ENCODE measurements around the gene CACNA1B.
"Not testable (repeated sequence)": the region's sequence is repeated elsewhere in the genome, so short reads cannot be mapped to it uniquely, and the experiment has no call there.

Gene CACNA1B

DNA sequence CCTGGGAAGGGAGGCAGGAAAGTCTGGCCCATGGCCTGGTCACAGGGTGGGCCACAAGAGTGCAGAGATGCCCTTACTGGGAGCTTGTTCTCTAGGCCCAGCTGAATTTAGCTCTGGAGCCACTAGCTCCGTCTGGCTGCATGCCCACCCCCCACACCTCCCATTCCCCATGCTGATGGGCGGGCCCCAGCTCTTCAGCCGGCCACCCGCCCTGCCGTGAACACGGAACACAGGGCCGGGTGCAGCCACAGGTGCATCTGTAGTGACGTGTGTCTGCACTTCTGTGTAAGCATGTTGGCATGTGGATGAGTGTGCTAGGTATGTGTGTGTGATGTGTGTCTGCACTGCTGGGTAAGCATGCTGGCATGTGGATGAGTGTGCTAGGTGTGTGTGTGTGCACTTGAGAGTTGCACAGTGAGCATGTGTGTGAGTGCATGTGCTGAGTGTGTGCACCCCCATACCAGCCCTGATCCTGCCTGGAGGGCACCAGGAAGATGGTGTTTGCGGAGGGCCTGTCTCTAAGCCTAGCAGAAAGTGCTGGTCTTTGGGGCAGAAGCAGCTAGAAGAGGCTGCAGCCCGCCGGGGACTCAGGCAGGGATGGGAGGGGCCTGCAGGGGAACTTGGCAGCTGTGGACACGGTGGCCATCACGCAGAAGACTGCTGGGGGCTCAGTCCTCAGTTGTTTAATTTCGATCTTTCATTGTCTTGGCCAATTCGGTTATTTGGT lies 136.4 kb downstream of the CACNA1B start:
- Histone ChIP-seq H3K4me2 (peak overlapping the region; percentile 74), H3K9me3 (no peaks in the 10 kb centered on the region), H4K20me1 (no peaks in the 10 kb centered on the region), H3K9ac (no peak overlapping the region), H3K4me3 (no peak overlapping the region), H3K27ac (no peak overlapping the region), H3K36me3 (no peaks in the 10 kb centered on the region), H3K27me3 (no peaks in the 10 kb centered on the region), H3K4me1 (peaks cover 39% of the 10 kb centered on the region)
- TF ChIP-seq Cebpa-rat (IDR thresholded peaks at IDR 0.05), result no peak

DNA sequence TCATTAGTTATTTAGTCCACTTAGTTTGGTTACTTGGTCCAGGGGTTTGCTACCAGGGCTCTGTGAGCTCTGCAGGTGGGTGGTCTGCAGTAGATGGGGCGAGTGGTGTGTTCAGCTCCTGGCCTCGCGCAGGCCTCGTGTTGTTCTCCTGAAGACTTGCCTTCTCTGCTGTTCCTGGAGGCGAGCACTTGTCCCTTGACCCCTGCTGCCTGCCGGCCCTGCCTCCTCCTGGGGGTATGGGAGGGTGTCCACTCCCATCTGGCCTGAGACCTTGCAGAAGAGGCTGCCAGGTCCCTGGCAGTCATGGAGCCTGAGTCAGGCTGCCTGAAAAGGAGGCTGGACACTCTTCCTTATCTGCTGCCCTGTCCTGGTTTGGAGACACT lies 137.0 kb downstream of the CACNA1B start:
- Histone ChIP-seq H3K9ac (no peak overlapping the region), H3K36me3 (no peaks in the 10 kb centered on the region), H3K4me2 (peak overlapping the region; percentile 74), H4K20me1 (no peaks in the 10 kb centered on the region), H3K4me3 (no peak overlapping the region), H3K27me3 (no peaks in the 10 kb centered on the region), H3K9me3 (no peaks in the 10 kb centered on the region), H3K27ac (peak overlapping the region; percentile 11; the same call in 1 of the 2 replicates), H3K4me1 (peaks cover 42% of the 10 kb centered on the region)
- no peak for TF ChIP-seq Cebpa-rat (IDR thresholded peaks at IDR 0.05)

DNA sequence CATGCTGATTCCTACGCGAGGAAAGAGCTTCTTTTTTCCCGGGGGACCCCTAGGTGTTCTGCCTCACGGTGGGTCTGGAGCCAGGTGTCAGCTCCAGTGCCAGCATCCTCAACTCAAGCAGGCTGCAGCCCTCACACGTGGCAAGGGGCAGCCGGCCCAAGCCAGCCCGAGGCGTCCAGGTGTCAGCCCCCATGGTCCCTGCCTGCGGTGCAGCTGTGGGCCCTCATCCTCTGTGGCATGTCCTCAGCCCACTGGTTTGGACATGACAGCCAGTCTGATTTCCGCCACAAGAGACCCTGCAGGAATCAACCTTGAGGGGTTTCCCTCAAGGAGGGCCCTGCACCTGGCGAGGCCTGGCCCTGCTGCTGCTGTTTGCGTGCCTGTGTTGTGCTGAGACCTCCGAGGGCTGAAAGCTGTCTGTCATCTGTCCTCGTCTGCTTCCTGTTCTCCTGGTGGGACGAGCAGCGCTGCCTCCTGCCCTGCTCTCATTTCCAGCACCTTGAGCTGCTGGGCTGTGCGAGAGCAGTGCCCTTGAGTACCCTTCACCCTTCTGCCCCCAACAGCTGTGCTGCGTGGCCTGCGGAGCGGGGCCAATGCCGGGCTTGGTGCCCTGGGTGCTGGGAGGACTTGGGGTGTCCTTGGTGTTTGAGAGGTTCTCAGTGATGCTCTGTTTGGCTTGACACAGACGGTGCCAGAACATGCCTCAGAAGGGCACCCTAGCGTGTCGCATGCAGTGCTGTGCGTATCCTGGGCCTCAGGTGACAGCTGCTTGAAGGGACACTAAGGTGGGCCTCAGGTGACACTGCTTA lies 137.6 kb downstream of the CACNA1B start:
- Histone ChIP-seq H3K36me3 (no peaks in the 10 kb centered on the region), H3K4me1 (peaks cover 48% of the 10 kb centered on the region), H3K9me3 (no peaks in the 10 kb centered on the region), H3K27ac (peak overlapping the region; percentile 11; the same call in 1 of the 2 replicates), H3K27me3 (no peaks in the 10 kb centered on the region), H3K4me2 (peak overlapping the region; percentile 74), H4K20me1 (no peaks in the 10 kb centered on the region), H3K4me3 (no peak overlapping the region), H3K9ac (no peak overlapping the region)
- no peak for TF ChIP-seq Cebpa-rat (IDR thresholded peaks at IDR 0.05)

DNA sequence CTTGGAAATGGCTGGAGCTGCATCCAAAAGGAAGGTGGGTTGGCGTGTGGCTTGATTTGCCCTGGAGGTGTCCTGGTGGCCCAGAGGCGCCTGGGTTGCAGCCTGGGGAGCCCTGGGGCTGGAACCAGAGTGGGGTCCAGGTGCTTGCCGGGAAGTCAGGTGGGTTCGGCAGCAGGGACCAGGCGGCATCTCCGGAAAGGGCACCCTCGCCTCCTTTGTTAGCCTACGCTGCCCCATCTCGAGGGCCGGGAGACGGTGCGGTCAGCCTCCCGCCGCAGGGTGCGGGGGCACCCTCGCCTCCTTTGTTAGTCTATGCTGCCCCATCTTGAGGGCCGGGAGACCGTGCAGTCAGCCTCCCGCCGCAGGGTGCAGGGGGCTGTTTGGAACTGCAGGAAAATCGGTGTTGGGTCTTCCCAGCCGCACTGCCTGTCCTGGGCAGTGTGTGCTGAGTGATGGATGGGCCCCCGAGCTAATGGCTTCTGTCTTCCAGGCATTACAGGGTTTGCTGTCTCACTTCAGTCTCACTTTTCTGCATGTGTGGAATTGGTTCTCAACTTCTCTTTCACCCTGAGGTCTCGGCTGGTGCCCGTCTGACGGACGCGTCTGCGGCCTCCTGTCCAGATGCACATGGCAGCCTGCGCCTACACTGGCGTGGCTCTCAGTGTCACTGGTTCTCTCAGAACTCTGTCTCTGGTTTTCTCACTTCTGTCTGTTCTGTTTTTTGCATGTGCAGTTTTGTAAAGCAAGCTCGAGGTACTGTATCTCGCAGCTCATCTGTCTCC lies 139.0 kb downstream of the CACNA1B start:
- no peaks in the 10 kb centered on the region for H3K9me3 ChIP-seq
- peak overlapping the region; percentile 74 for H3K4me2 ChIP-seq

DNA sequence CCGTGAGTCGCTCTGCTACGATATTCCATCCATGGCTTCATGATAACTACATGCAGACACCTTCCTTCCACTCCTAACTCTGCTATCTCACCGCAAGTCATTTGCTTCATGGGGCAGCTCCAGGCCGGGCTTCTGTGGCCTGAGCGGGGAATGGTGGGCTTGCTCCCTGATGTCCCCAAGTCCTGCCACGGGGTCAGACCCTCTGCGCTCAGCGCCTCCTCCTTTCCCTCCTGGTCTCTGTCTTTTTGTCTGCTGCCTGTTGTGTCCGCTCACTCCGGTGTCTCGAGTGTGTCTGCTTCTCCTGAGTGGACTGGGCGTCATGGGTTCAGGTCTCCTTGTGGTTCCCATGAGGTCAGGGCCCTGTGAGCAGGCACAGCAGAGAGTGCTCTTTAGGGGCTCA lies 139.6 kb downstream of the CACNA1B start:
- Histone ChIP-seq H3K9me3 (no peaks in the 10 kb centered on the region), H3K27me3 (peaks cover 18% of the 10 kb centered on the region), H3K4me1 (peaks cover 51% of the 10 kb centered on the region), H4K20me1 (peaks cover 16% of the 10 kb centered on the region; the same call in 1 of the 2 replicates), H3K9ac (no peak overlapping the region), H3K27ac (no peak overlapping the region), H3K36me3 (no peaks in the 10 kb centered on the region), H3K4me2 (no peak overlapping the region), H3K4me3 (no peak overlapping the region)
- TF ChIP-seq Cebpa-rat (IDR thresholded peaks at IDR 0.05), result no peak

More for the DNA sequence above, 139.0 kb downstream of the CACNA1B start:
- no peak overlapping the region for H3K4me3 ChIP-seq
- H3K36me3 ChIP-seq, result no peaks in the 10 kb centered on the region
- no peak overlapping the region for H3K9ac ChIP-seq
- peaks cover 12% of the 10 kb centered on the region for H3K27me3 ChIP-seq
- H4K20me1 ChIP-seq, result 0 out of 2 replicates have a peak, but pooled peaks cover 12% of the 10 kb centered on the region
- H3K27ac ChIP-seq, result no peak overlapping the region
- TF ChIP-seq Cebpa-rat (IDR thresholded peaks at IDR 0.05), result no peak
- H3K4me1 ChIP-seq, result peaks cover 56% of the 10 kb centered on the region

DNA sequence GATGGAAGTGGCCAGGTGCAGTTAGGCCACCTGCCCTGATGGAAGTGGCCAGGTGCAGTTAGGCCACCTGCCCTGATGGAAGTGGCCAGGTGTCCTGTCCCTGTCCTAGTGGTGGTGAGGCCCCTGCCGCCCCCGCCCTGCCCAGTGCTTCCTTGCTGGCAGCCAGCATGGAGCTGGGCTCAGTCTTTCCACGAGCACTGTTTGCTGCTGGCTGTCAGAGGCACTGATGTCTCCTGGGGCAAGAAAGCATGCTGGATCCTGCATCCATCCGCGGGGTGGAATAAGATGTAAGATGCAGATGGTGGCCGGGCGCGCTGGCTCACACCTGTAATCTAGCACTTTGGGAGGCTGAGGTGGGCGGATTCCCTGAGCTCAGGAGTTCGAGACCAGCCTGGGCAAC lies 141.9 kb downstream of the CACNA1B start:
- not testable (repeated sequence) for H3K27ac ChIP-seq, H3K9ac ChIP-seq, H3K4me3 ChIP-seq, H3K9me3 ChIP-seq, H3K36me3 ChIP-seq
- peaks cover 42% of the 10 kb centered on the region for H3K27me3 ChIP-seq
- H3K4me2 ChIP-seq, result peak overlapping the region; percentile 40; the same call in 1 of the 2 replicates
- peaks cover 53% of the 10 kb centered on the region for H3K4me1 ChIP-seq
- H4K20me1 ChIP-seq, result peaks cover 37% of the 10 kb centered on the region; the same call in 1 of the 2 replicates

DNA sequence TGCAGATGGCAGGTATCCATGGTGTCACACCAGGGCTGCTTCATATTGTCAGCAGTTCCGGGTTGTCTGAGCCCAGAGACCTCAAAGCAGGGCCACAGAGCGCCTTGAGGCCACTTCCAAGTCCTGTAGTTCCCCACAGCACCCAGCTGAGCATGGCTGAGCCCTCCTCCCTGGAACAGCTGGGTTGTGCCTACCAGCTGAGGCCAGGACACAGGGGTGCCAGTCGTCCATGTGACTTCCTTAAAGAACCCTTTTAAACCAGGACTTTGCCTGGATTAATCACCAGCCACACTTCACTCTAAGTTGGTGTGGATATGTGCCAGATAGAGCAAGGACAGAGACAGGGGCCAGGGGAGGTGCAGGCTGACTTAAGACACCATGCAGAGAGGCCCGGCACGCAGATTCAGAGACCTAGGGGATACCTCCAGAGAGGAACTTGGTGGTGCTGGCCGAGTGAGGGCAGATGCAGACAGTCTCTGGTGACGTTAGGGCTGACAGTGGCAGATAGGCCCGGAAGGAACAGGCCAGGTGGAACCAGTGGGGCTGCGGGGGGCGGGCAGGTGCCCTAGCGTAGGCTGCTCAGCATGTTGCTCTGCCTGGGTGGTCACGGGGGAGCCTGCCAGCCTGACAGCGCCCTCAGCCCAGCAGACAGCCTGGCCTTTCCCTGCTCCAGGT lies 142.7 kb downstream of the CACNA1B start:
- Histone ChIP-seq H3K4me2 (peak overlapping the region; percentile 40), H3K4me3 (no peak overlapping the region), H3K27ac (no peak overlapping the region), H3K9ac (no peak overlapping the region), H3K36me3 (no peaks in the 10 kb centered on the region), H3K9me3 (no peaks in the 10 kb centered on the region), H3K27me3 (peaks cover 49% of the 10 kb centered on the region), H4K20me1 (peaks cover 39% of the 10 kb centered on the region; the same call in 1 of the 2 replicates), H3K4me1 (peaks cover 45% of the 10 kb centered on the region)
- no peak for TF ChIP-seq Cebpa-rat (IDR thresholded peaks at IDR 0.05)

DNA sequence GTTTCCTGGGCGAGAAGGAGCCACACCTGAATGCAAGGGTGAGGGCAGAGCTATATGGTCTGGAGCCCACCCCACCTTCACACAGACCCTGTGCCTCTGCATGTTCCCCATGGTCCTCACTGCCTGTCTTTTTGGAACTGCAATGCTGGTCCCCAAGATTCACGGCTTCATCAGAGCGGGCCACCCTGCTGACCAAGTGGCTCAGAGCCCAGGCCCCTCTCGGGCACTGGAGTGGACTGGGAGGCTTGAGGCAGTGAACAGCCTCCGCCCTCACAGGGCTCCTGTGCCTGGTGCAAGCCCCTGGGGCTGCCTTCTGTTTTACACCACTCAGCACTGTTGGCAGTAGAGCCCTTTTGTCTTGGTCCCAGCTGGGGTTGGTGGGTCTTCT lies 143.2 kb downstream of the CACNA1B start:
- Histone ChIP-seq H4K20me1 (peaks cover 43% of the 10 kb centered on the region; the same call in 1 of the 2 replicates), H3K9me3 (no peaks in the 10 kb centered on the region), H3K4me1 (peaks cover 40% of the 10 kb centered on the region), H3K27me3 (peaks cover 54% of the 10 kb centered on the region), H3K27ac (no peak overlapping the region), H3K36me3 (no peaks in the 10 kb centered on the region), H3K9ac (no peak overlapping the region), H3K4me3 (no peak overlapping the region), H3K4me2 (peak overlapping the region; percentile 40; the same call in 1 of the 2 replicates)
- TF ChIP-seq Cebpa-rat (IDR thresholded peaks at IDR 0.05), result no peak
